NCI-H82 (cell line): ENCODE measurements around the gene SEMA3C.

Experiments
- DNase-seq: peaks from one replicate; lab custom pipeline; 2025; lab: John Stamatoyannopoulos, UW

Gene SEMA3C

DNA sequence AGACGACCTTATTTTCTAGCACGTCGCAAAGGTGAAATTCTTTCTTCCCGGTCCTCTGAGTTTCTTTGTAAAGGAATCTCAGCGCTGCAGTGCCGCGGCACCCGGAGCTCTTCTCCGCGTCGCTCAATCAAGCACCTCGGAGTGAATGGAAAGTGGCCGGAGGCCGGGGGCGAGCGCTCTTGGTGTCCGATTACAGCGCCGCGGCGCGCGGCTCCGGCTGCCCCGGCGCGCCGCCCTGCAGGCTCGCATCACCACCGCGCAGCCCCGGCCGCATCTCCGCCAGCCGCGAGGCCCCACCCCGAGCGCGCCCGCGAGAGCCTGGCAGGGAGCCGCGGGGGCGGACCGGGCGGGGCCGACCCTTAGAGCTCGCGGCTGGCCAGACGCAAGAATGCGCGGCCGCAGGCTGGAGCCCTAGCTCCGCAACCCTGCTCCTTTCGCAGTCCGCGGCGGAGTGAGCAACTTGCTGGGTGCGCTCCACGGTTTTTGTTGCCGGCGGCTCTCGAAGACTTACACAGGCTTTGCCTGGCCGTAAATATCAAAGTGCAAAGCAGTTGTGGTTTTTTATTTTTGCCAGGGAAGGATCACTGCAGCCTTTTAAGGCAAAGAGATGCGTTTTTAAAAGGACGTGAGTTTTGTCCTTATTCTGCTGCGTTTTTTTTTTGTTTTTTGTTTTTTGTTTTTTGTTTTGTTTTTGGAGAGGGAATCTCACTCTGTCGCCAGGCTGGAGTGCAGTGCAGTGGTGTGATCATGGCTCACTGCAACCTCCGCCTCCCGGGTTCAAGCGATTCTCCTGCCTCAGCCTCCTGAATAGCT lies at the start of gene SEMA3C:
Gene SEMA3C (minus strand): TSS at position 143 of the 813 bp plus-strand sequence. CDS start 2,270 bp downstream, outside the sequence.
- DNase-seq = peak; percentile 93

DNA sequence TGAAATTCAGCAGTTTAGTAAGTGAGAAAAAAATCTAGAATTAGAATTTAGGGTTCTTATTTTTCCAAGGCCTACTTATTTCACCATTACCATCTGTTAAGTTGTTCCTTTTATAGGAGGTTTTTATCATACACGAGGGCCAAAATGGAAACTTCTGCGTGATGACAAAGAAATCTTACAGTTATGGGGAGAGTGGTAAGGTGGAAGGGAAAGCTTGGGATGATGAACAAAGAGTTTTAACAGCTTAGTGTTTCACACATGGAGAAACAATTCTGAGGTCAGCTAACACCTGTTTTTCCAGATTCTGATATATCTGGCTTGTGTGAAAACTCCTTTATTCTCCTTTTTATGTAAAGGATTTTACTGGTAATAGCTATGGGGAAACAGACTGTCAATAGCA lies 49.8 kb upstream of the SEMA3C start:
- DNase-seq = no peak

DNA sequence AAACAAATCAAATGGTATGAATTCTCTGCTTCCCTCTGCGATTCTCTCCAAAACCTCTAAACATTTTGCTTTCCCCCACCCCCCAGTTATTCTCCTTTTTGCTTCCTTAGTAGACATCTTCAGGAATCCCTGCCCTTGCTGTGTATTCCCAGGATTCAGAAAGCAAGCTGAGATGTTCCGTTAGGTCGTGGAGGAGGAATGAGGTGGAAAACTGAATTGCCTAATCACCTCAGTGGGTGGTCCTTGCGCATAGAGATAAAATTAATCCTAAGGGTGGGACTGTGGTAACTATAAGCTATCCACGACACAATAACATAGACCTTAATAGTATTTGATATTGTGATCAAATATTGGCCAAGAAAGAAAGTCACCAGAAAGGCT lies 49.1 kb upstream of the SEMA3C start:
- DNase-seq = peak; percentile 26

- peak; percentile 66 for DNase-seq
Observed at GRCh38 chr7:80967071-80967916, 48.4 kb upstream of the SEMA3C start.

DNA sequence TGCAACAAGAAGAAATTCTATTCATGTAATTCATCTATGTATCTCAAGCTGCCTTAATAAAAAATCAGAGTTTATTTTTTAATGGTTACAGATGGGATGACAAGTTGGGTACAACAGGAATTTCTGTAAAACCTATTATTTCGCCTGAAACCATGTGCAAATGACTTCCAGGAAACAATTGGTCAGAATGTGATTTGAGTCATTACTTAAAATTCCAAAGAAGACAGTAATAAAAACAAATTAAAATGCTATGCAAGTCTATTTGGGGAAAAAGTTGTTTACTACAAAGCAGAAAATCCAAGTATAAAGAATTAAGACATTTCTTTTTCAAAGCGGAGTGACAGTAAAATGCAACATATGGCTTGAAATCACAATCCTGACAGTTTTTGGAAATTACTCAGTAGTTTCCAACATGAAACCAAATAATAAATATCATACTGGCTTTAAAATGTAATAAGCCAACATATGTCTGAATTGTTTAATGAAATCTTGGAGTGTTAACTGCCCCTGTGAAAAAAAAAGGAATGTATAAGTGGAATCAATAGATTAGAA lies 41.5 kb upstream of the SEMA3C start:
- DNase-seq = no peak

GRCh38 chr7:80957226-80957777 lies 38.5 kb upstream of the SEMA3C start:
- DNase-seq = no peak

GRCh38 chr7:80954191-80954590 lies 35.3 kb upstream of the SEMA3C start:
- no peak for DNase-seq

GRCh38 chr7:80950550-80950967 lies 31.7 kb upstream of the SEMA3C start:
- no peak for DNase-seq

DNA sequence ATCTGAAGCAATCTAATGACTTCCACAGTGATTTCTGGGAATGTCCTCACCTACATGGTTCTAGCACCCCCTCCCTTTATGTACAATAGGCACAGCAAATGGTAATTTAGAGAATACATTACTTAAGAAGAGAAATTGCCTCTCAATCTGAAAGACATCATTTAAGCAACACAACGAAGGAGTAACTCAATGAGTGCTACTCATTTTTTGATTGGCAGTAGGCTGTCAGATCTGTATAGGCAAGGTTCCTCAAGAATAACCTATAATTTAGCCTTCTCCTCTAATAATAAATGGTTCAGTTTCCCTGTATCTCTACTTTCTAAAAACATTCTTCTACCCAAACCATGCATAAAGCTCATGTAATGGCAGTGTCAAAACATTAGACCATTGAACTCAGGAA lies 30.6 kb upstream of the SEMA3C start:
- no peak for DNase-seq

DNA sequence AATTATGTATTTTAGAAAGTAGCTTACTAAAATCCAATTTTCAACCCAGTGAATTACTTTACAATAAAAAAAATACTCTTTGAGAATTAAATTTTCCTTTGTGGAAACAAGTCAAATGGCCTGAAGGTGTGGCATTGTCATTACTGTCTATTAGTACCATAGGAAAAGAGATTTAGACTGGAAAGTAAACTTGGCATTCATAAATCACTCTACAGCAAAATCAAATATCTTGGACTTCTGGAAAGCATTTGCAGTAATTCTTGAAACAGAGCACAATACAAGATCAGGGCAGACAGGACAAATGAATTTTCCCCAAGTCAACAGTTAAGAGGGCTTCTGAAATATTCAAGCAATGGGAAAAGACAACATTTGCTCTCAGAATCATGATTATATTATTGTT lies 28.0 kb upstream of the SEMA3C start:
- DNase-seq = no peak

DNA sequence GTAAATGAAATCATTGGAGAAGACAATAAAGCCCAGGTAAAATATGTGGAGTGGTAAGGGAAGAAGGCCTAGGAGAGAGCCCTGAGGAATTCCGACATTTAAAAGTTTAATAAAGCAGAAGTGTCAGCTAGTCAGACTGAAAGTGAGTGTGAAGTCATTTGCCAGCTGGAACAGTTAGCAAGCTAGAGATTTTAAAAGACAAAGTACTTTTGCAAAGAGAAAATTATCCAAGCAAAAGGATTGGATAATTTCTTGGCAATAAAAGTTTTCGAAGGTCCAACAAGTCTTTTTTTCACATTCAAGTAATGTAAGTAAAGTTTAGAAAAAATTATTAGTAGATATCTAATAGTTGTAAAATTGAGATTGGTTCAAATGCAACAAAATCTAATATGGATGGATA lies 27.1 kb upstream of the SEMA3C start:
- no peak for DNase-seq

- DNase-seq = no peak
Observed at GRCh38 chr7:80943342-80943741, 24.5 kb upstream of the SEMA3C start.

- peak; percentile 8 for DNase-seq
Observed at GRCh38 chr7:80942261-80943041, 23.6 kb upstream of the SEMA3C start.

DNA sequence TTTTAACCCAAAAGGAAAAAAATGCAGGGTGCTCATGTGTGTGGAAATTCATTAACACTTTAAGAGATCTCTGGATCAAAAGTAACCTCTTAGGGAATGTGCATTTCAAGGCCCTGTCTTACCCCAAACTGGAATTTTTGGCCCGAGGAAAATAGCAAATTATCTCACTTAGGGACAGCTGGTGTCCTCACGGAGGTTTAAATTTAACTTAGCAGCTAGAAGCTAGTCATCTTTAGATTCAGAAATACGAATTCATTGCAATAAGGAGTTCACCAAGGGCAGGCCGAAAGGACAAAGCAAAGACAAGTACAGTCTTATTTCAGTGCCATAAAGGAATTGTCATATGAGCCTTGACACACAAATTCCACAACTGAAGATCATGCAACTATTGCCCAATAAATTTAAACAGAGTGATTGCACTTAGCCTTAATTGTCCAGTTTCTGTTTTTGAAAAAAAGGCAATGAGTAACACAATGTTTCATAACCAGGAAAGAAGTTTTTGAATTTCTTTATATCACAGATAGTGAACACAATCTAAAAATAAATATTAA lies 22.4 kb upstream of the SEMA3C start:
- DNase-seq = no peak

DNA sequence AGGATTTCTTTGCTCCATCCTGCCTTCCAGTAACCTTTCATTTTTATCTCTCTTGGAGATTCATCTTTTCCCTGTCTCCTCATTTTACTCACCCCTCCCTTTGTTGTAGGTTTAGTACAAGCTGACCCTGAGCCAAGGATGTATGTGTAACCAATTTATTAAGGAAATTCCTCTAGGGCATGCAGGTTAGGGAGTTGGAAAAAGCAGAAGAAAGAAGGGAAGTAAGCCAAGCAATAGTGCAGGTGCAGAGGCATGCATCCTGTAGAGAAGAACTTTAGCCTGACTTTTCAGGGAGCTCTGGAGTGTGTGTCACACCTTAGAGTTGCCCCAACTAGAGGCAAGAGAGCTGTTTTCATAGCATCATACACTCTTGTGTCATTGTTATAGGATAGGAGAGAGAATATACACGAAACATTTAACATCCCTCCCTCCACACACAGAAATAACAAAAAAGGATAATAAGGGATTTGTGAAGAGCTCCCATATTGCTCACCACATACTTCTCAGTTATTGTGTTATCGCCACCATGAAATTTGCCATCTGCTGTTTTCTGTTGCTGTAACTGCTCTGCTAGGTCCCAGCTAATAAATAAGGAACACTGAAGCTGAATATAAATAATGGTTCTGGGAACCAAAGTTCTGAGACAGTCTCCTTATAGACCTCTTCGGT lies 21.8 kb upstream of the SEMA3C start:
- DNase-seq = no peak

DNA sequence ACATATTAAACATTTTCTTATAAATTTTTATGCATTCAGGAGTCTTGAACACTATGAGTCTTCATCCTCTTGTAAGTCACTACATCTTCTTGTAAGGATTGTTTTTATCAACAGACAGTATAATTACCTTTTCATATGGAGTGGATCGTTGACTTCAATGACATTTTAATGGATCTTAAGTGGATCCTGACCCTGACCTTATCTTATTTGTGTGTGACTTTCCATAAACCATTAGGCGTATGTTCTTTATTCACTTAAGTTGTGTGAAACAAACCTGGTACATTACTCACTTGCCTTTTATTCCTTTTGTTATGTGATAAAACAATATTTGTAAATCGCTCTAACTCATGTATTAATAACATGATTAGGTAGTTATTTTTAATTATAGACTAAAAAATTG lies 18.5 kb upstream of the SEMA3C start:
- no peak for DNase-seq

- peak; percentile 14 for DNase-seq
Observed at GRCh38 chr7:80935991-80936780, 17.3 kb upstream of the SEMA3C start.

GRCh38 chr7:80934321-80934720 lies 15.5 kb upstream of the SEMA3C start:
- DNase-seq = no peak

GRCh38 chr7:80932536-80932935 lies 13.7 kb upstream of the SEMA3C start:
- no peak for DNase-seq

DNA sequence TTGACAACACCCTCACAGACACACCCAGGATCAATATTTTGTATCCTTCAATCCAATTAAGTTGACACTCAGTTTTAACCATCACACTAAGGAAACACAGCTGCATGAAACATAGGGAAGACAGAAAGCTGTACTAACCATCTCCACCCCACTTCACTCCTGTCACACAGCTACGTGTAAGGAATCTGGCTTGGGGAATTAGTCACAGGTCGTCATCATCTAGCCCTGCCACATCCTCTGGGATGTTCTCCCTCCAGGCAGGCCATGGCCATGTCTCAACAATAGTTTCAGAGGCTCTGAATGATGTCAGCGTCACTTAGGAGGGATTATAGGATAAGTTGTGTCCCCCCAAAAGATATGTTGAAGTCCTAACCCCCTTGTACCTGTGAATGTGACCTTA lies 10.8 kb upstream of the SEMA3C start:
- peak; percentile 46 for DNase-seq
